PFSK-1 (cell line): ENCODE data around the gene CRYGC.

Experiments
- FOXP2 ChIP-seq: optimal IDR thresholded peaks from 2 replicates; pipeline ENCODE3; 2011; ENCODE audit warnings: borderline replicate concordance, control low read depth, inconsistent platforms; ENCODE audit not compliant: insufficient read depth; ENCODE audit errors: extremely low read length, extremely low read depth
- POLR2AphosphoS5 ChIP-seq: IDR thresholded peaks from 2 replicates; pipeline ENCODE4 v1.6.1; 2012; ENCODE audit warnings: low read depth, mild to moderate bottlenecking, control low read depth, low read length, moderate library complexity
- SIN3A ChIP-seq: IDR thresholded peaks from 2 replicates; pipeline ENCODE4 v1.6.1; 2012; ENCODE audit warnings: mild to moderate bottlenecking, low read length, moderate library complexity, borderline replicate concordance; ENCODE audit not compliant: insufficient read depth
- TAF1 ChIP-seq: IDR thresholded peaks from 2 replicates; pipeline ENCODE4 v1.6.1; 2012; ENCODE audit warnings: low read length, control low read depth, borderline replicate concordance; ENCODE audit not compliant: insufficient read depth
- TF ChIP-seq, protein P1 (sequence below), 2 experiments: IDR thresholded peaks; 2 replicates each; pipeline versions ENCODE4 v1.6.1 to v1.8.0; 2011 to 2012; ENCODE audit warnings: low read depth in 2 of 2, low read length in 2 of 2, control low read depth in 1 of 2, inconsistent platforms in 1 of 2, mild to moderate bottlenecking in 1 of 2, moderate library complexity in 1 of 2; ENCODE audit not compliant: insufficient read depth in 1 of 2

CRYGC gene

DNA sequence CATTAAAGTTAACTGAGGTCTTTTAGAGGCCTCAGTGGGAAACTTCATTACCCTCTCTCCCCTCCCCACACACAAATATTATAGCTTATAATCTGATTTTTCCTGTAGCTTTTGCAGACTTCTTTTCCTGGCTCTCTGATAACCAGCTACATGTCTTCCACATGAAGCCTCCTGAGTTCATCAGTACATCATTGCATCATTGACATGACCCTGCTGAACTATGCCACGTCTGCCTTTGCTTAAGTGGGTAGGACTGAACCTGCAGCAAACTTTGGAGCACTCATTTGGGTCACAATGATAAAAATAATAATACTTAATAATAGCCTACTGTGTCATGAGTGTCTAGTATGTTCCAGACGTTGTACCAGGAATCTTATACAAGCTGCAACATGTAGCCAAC is 26.8 kb upstream of the CRYGC start:
- TF ChIP-seq SIN3A (no peak), POLR2AphosphoS5 (no peak), TAF1 (no peak), FOXP2 (no peak)
- TF ChIP-seq, protein P1, sequence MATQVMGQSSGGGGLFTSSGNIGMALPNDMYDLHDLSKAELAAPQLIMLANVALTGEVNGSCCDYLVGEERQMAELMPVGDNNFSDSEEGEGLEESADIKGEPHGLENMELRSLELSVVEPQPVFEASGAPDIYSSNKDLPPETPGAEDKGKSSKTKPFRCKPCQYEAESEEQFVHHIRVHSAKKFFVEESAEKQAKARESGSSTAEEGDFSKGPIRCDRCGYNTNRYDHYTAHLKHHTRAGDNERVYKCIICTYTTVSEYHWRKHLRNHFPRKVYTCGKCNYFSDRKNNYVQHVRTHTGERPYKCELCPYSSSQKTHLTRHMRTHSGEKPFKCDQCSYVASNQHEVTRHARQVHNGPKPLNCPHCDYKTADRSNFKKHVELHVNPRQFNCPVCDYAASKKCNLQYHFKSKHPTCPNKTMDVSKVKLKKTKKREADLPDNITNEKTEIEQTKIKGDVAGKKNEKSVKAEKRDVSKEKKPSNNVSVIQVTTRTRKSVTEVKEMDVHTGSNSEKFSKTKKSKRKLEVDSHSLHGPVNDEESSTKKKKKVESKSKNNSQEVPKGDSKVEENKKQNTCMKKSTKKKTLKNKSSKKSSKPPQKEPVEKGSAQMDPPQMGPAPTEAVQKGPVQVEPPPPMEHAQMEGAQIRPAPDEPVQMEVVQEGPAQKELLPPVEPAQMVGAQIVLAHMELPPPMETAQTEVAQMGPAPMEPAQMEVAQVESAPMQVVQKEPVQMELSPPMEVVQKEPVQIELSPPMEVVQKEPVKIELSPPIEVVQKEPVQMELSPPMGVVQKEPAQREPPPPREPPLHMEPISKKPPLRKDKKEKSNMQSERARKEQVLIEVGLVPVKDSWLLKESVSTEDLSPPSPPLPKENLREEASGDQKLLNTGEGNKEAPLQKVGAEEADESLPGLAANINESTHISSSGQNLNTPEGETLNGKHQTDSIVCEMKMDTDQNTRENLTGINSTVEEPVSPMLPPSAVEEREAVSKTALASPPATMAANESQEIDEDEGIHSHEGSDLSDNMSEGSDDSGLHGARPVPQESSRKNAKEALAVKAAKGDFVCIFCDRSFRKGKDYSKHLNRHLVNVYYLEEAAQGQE (IDR thresholded peaks at IDR 0.05; ENCODE audit: insufficient read depth in 1 of 2, low read depth in 2 of 2, low read length in 2 of 2): no peak

DNA sequence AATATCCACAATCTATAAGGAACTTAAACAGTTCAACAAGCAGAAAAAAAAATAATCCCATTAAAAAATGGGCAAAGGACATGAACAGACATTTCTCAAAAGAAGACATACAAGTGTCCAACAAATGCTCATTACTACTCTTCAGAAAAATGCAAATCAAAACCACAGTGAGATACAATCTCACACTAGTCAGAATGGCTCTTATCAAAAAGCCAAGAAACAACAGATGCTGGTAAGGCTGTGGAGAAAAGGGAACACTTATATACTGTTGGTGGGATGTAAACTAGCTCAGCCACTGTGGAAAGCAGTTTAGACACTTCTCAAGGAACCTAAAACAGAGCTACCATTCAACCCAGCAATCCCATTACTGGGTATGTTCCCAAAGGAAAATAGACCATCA is 23.5 kb upstream of the CRYGC start:
- TF ChIP-seq TAF1: no peak
- TF ChIP-seq POLR2AphosphoS5: no peak
- TF ChIP-seq, protein P1 (IDR thresholded peaks at IDR 0.05; ENCODE audit: insufficient read depth in 1 of 2, low read depth in 2 of 2, low read length in 2 of 2): no peak
- TF ChIP-seq SIN3A: no peak
- TF ChIP-seq FOXP2: no peak

DNA sequence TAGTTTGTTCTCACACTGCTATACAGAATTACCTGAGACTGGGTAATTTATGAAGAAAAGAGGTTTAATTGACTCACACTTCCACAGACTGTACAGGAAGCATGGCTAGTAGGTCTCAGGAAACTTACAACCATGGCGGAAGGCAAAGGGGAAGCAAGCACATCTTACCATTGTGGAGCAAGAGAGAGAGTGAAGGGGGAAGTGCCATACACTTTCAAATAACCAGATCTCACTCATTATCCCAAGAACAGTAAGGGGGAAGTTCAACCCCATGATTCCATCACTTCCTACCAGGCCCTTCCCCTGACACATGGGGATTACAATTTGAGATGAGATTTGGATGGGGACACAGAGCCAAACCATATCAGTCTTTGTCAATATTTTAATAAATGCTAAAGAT is 21.3 kb upstream of the CRYGC start:
- no peak for TF ChIP-seq SIN3A
- no peak for TF ChIP-seq TAF1
- no peak for TF ChIP-seq FOXP2
- TF ChIP-seq POLR2AphosphoS5: no peak
- TF ChIP-seq, protein P1 (IDR thresholded peaks at IDR 0.05; ENCODE audit: insufficient read depth in 1 of 2, low read depth in 2 of 2, low read length in 2 of 2): no peak

DNA sequence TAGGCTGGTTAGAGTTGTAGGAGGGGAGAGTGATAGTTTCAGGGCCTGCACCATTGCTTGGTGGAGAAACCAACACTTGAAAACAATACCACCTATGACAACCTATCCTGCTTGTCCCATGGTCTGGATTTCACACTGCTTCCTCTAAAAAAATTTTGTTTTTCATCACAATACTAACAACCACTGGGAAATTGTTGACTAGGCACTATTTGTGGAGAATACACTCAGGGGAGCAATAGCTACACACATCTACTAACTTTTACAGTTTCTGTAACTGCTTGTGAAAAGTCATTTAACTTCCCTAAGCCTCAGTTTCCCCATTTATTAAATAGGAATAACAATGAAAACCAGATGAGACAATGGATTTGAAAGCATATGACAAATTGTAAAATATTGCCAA is 20.5 kb upstream of the CRYGC start:
- TF ChIP-seq FOXP2: no peak
- TF ChIP-seq, protein P1 (IDR thresholded peaks at IDR 0.05; ENCODE audit: insufficient read depth in 1 of 2, low read depth in 2 of 2, low read length in 2 of 2): no peak
- TF ChIP-seq SIN3A: no peak
- TF ChIP-seq POLR2AphosphoS5: no peak
- no peak for TF ChIP-seq TAF1

DNA sequence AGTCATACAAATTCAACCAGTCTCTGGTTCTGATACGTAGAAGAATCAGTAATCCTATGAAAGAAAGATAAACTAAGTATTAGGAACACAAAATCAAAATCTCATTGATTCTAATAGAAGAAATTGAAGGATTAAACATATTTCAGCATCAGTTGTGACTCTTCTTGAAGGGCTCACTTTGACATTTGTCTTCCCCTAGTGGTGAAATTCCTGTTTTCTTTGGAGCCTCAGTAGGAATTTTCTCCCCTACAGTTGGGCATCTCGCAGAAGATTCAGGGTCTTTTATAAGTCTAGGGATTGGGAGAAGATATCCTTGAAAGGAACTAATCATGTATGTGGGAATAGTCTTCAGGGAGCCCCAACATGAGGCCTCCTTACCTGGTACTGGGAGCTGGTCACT is 19.2 kb upstream of the CRYGC start:
- TF ChIP-seq TAF1 (no peak), FOXP2 (no peak), POLR2AphosphoS5 (no peak), SIN3A (no peak)
- TF ChIP-seq, protein P1 (IDR thresholded peaks at IDR 0.05; ENCODE audit: insufficient read depth in 1 of 2, low read depth in 2 of 2, low read length in 2 of 2): no peak
